Hindlimb muscle (tissue), 1 donor: ENCODE data around the gene SZRD1. TPM values are rescaled to one million over a fixed set of nuclear protein-coding genes. Genes with fewer than 3 reads are reported as not detected.

Experiments
- DNase-seq: peaks from one replicate; pipeline ENCODE4 v3.0.0-alpha.2; 2013
- polyA plus RNA-seq: library from polyadenylated mRNA; unstranded; fragments of 120-200 nt; gene quantifications from one replicate; pipeline ENCODE4 v1.2.1, GENCODE V29; 2013; ENCODE audit not compliant: insufficient read length

SZRD1 gene
- polyA plus RNA-seq, 1 donor = 88.0 TPM

GRCh38 chr1:16397120-16397519, 30.1 kb downstream of the SZRD1 start:
- no peak for DNase-seq

- no peak for DNase-seq
Observed at GRCh38 chr1:16398371-16398953, 31.4 kb downstream of the SZRD1 start.

GRCh38 chr1:16402742-16403141, 35.7 kb downstream of the SZRD1 start:
- no peak for DNase-seq

GRCh38 chr1:16405441-16405840, 38.4 kb downstream of the SZRD1 start:
- DNase-seq = no peak

GRCh38 chr1:16406868-16407267, 39.8 kb downstream of the SZRD1 start:
- no peak for DNase-seq

- no peak for DNase-seq
Observed at GRCh38 chr1:16409536-16410152, 42.6 kb downstream of the SZRD1 start.

- no peak for DNase-seq
Observed at GRCh38 chr1:16410803-16411202, 43.8 kb downstream of the SZRD1 start.

- no peak for DNase-seq
Observed at GRCh38 chr1:16413191-16413590, 46.1 kb downstream of the SZRD1 start.

- no peak for DNase-seq
Observed at GRCh38 chr1:16418823-16419425, 51.9 kb downstream of the SZRD1 start.

GRCh38 chr1:16420424-16421118, 53.5 kb downstream of the SZRD1 start:
- DNase-seq = no peak

GRCh38 chr1:16421201-16421600, 54.2 kb downstream of the SZRD1 start:
- no peak for DNase-seq

- DNase-seq = no peak
Observed at GRCh38 chr1:16422041-16422440, 55.0 kb downstream of the SZRD1 start.

- DNase-seq = no peak
Observed at GRCh38 chr1:16425125-16426025, 58.3 kb downstream of the SZRD1 start.

GRCh38 chr1:16430606-16431005, 63.6 kb downstream of the SZRD1 start:
- DNase-seq = no peak

GRCh38 chr1:16433030-16433429, 66.0 kb downstream of the SZRD1 start:
- DNase-seq = no peak

- no peak for DNase-seq
Observed at GRCh38 chr1:16434007-16434406, 67.0 kb downstream of the SZRD1 start.

GRCh38 chr1:16434501-16434900, 67.5 kb downstream of the SZRD1 start:
- DNase-seq = no peak

GRCh38 chr1:16436946-16437474, 70.0 kb downstream of the SZRD1 start, which contains the start of gene SPATA21:
SPATA21 (minus strand) TSS chr1:16437424; CDS start chr1:16431371, 6,053 bp downstream.
- DNase-seq = no peak

- no peak for DNase-seq
Observed at GRCh38 chr1:16438516-16438915, 71.5 kb downstream of the SZRD1 start.

GRCh38 chr1:16438924-16439323, 71.9 kb downstream of the SZRD1 start:
- DNase-seq = no peak

- DNase-seq = no peak
Observed at GRCh38 chr1:16440131-16440469, 73.1 kb downstream of the SZRD1 start.
